OCI-LY7 (cell line): ENCODE data around the gene ASPRV1. TPM values are rescaled to one million over a fixed set of nuclear protein-coding genes. Genes with fewer than 3 reads are reported as not detected.

Experiments used
- BruUV-seq: library from RNA; stranded (reverse); fragments of 400-500 nt; replicated peaks from 2 replicates; lab custom pipeline; 2021; lab: Mats Ljungman, UMichigan
- CTCF ChIA-PET: fragments of 300-600 bp; sonication (Branson Sonifier 250); formaldehyde crosslinking; loops from one replicate; lab custom pipeline; 2022; ENCODE audit warnings: antibody characterized with exemption; ENCODE audit not compliant: unreplicated experiment; lab: Charles Lee
- POLR2A ChIA-PET: fragments of 300-600 bp; sonication (Branson Sonifier 250); formaldehyde crosslinking; loops from one replicate; lab custom pipeline; 2022; ENCODE audit warnings: antibody characterized with exemption; lab: Charles Lee
- DNase-seq: peaks from one replicate; pipeline ENCODE4 v3.0.0-alpha.2; 2015; ENCODE audit warnings: low spot score
- H2AFZ ChIP-seq: fragments of 200-600 bp; sonication (generic), shearing (Covaris generic); 2 replicates; pipeline ENCODE4 v1.6.1; 2014; ENCODE audit warnings: mild to moderate bottlenecking, antibody characterized with exemption, low read length, moderate library complexity
- H3K27ac ChIP-seq: fragments of 200-600 bp; sonication (generic); 2 replicates; pipeline ENCODE4 v1.5.1; 2014; ENCODE audit warnings: mixed run types, low read depth, mild to moderate bottlenecking, moderate library complexity, low read length, inconsistent platforms; ENCODE audit not compliant: poor library complexity, severe bottlenecking
- H3K36me3 ChIP-seq: fragments of 200-600 bp; sonication (generic); 2 replicates; pipeline ENCODE4 v1.6.1; 2014; ENCODE audit warnings: mild to moderate bottlenecking, antibody characterized with exemption, low read length, moderate library complexity, mixed read lengths; ENCODE audit not compliant: insufficient read depth
- H3K4me1 ChIP-seq: fragments of 200-600 bp; sonication (generic); 2 replicates; pipeline ENCODE4 v1.5.1; 2014; ENCODE audit warnings: mild to moderate bottlenecking, low read length; ENCODE audit not compliant: insufficient read depth, poor library complexity, severe bottlenecking
- H3K4me2 ChIP-seq: fragments of 200-600 bp; sonication (generic); 2 replicates; pipeline ENCODE4 v1.6.1; 2014; ENCODE audit warnings: mild to moderate bottlenecking, low read length
- H3K4me3 ChIP-seq: fragments of 200-600 bp; sonication (generic); 2 replicates; pipeline ENCODE4 v1.5.1; 2014; ENCODE audit warnings: mild to moderate bottlenecking, low read depth, low read length; ENCODE audit not compliant: poor library complexity, severe bottlenecking
- H3K79me2 ChIP-seq: fragments of 200-600 bp; sonication (generic); 2 replicates; pipeline ENCODE4 v1.6.1; 2016; ENCODE audit warnings: low read depth, mild to moderate bottlenecking, low read length, moderate library complexity, mixed read lengths; ENCODE audit not compliant: insufficient read depth
- H3K9me2 ChIP-seq: fragments of 200-600 bp; sonication (generic); 2 replicates; pipeline ENCODE4 v1.6.1; 2016; ENCODE audit warnings: mild to moderate bottlenecking, low read length, mixed read lengths; ENCODE audit not compliant: insufficient read depth
- H3K9me3 ChIP-seq: fragments of 200-600 bp; sonication (generic); 2 replicates; pipeline ENCODE4 v1.6.1; 2014; ENCODE audit warnings: mild to moderate bottlenecking, mixed run types, low read length, mixed read lengths
- H4K20me1 ChIP-seq: fragments of 200-600 bp; sonication (generic); 2 replicates; pipeline ENCODE4 v1.6.1; 2014; ENCODE audit warnings: mild to moderate bottlenecking, antibody characterized with exemption, low read length, moderate library complexity, mixed read lengths; ENCODE audit not compliant: insufficient read depth
- CTCF ChIP-seq: fragments of 200-600 bp; sonication (generic); conservative IDR thresholded peaks from 2 replicates; pipeline ENCODE4 v1.5.1; 2014; ENCODE audit warnings: mild to moderate bottlenecking, antibody characterized with exemption, low read length, moderate library complexity, mixed read lengths
- EZH2phosphoT487 ChIP-seq: fragments of 200-600 bp; sonication (generic); IDR thresholded peaks from 2 replicates; pipeline ENCODE4 v1.6.1; 2018; ENCODE audit warnings: low read depth, borderline replicate concordance, mild to moderate bottlenecking, mixed run types, antibody characterized with exemption, low read length, moderate library complexity, mixed read lengths
- intact Hi-C: fragments of 100-400 bp; cut with micrococcal nuclease; formaldehyde crosslinking; loops from one replicate; pipeline ENCODE4 v1.10.0; 2022; ENCODE audit not compliant: unreplicated experiment
- total RNA-seq, 2 experiments: library from RNA; depleted of rRNA in 1 of 2; stranded (reverse); fragments of >200 nt in 1 of 2; shearing (Covaris generic) in 1 of 2; gene quantifications; 2 replicates each; pipeline ENCODE4 v1.2.3, GENCODE V29; 2014 to 2022

ASPRV1 gene
- total RNA-seq, 2 experiments from 2014 or later = 1.3 to 1.4 TPM

GRCh38 chr2:70006447-70006784 lies 45.0 kb upstream of the ASPRV1 start:
- Histone ChIP-seq H3K27ac (no peak overlapping the region), H2AFZ (no peak overlapping the region), H3K9me3 (no peaks in the 10 kb centered on the region), H3K36me3 (no peaks in the 10 kb centered on the region), H3K79me2 (no peaks in the 10 kb centered on the region), H3K9me2 (no peaks in the 10 kb centered on the region), H3K4me3 (no peak overlapping the region), H3K4me2 (no peak overlapping the region), H3K4me1 (peaks cover 13% of the 10 kb centered on the region), H4K20me1 (no peaks in the 10 kb centered on the region)
- no TSS peak for BruUV-seq
- DNase-seq = no peak
- ChIA-PET POLR2A (interaction anchor here (0.6 kb wide), 1 partner anchor 634 kb away, joined by 4 read pairs; no protein-coding TSS in a partner anchor), CTCF (no interaction called here)
- intact Hi-C loops = no loop called here
- TF ChIP-seq EZH2phosphoT487 = no peak
- TF ChIP-seq CTCF = no peak

GRCh38 chr2:70005752-70006446 lies 44.5 kb upstream of the ASPRV1 start:
- no peak overlapping the region for H3K4me3 ChIP-seq
- TF ChIP-seq EZH2phosphoT487 (no peak), CTCF (0 out of 2 replicates have a peak, but pooled peaks have one; percentile 31)
- ChIA-PET POLR2A (interaction anchor here (0.6 kb wide), 1 partner anchor 633 kb away, joined by 4 read pairs; no protein-coding TSS in a partner anchor), CTCF (no interaction called here)
- DNase-seq = no peak
- no peaks in the 10 kb centered on the region for H3K9me3 ChIP-seq
- no peaks in the 10 kb centered on the region for H3K36me3 ChIP-seq
- H4K20me1 ChIP-seq = no peaks in the 10 kb centered on the region
- intact Hi-C loops = no loop called here
- no peak overlapping the region for H3K27ac ChIP-seq
- no peaks in the 10 kb centered on the region for H3K79me2 ChIP-seq
- no peaks in the 10 kb centered on the region for H3K9me2 ChIP-seq
- no peak overlapping the region for H3K4me2 ChIP-seq
- H2AFZ ChIP-seq = no peak overlapping the region
- BruUV-seq = no TSS peak
- peaks cover 13% of the 10 kb centered on the region for H3K4me1 ChIP-seq

GRCh38 chr2:70005216-70005615 lies 43.8 kb upstream of the ASPRV1 start:
- DNase-seq = no peak
- Histone ChIP-seq H3K36me3 (no peaks in the 10 kb centered on the region), H3K9me3 (no peaks in the 10 kb centered on the region), H3K4me1 (peaks cover 7% of the 10 kb centered on the region), H3K4me3 (no peak overlapping the region), H4K20me1 (no peaks in the 10 kb centered on the region), H3K4me2 (no peak overlapping the region), H2AFZ (no peak overlapping the region), H3K79me2 (no peaks in the 10 kb centered on the region), H3K27ac (no peak overlapping the region), H3K9me2 (no peaks in the 10 kb centered on the region)
- intact Hi-C loops = no loop called here
- POLR2A ChIA-PET = no interaction called here
- BruUV-seq = no TSS peak
- TF ChIP-seq CTCF (no peak), EZH2phosphoT487 (no peak)
- CTCF ChIA-PET = no interaction called here
